22Rv1 (cell line): ENCODE results near the gene SLX4IP.

Experiments used
- H3K27ac ChIP-seq: fragments of 450-650 bp; 2 replicates; pipeline ENCODE4 v1.5.1; 2017
- CTCF ChIP-seq: fragments of 450-650 bp; IDR thresholded peaks from 2 replicates; pipeline ENCODE4 v1.5.1; 2017; ENCODE audit warnings: mild to moderate bottlenecking
- ZFX ChIP-seq: fragments of 450-650 bp; IDR thresholded peaks from 2 replicates; pipeline ENCODE4 v1.6.1; 2017; ENCODE audit warnings: antibody characterized with exemption, borderline replicate concordance

The SLX4IP gene

GRCh38 chr20:10654250-10654610, 219.1 kb downstream of the SLX4IP start:
- no peak overlapping the region for H3K27ac ChIP-seq
- no peak for TF ChIP-seq CTCF
- no peak for TF ChIP-seq ZFX

- TF ChIP-seq ZFX (no peak), CTCF (no peak)
- no peak overlapping the region for H3K27ac ChIP-seq
Observed at GRCh38 chr20:10654630-10655029, 219.5 kb downstream of the SLX4IP start.

GRCh38 chr20:10655720-10656669, 220.9 kb downstream of the SLX4IP start:
- H3K27ac ChIP-seq, result no peak overlapping the region
- TF ChIP-seq ZFX (no peak), CTCF (no peak)

GRCh38 chr20:10657453-10657852, 222.3 kb downstream of the SLX4IP start:
- no peak overlapping the region for H3K27ac ChIP-seq
- no peak for TF ChIP-seq ZFX
- no peak for TF ChIP-seq CTCF

GRCh38 chr20:10658051-10658823, 223.1 kb downstream of the SLX4IP start:
- H3K27ac ChIP-seq, result no peak overlapping the region
- no peak for TF ChIP-seq CTCF
- no peak for TF ChIP-seq ZFX

GRCh38 chr20:10658876-10659632, 223.9 kb downstream of the SLX4IP start:
- no peak overlapping the region for H3K27ac ChIP-seq
- TF ChIP-seq CTCF, result no peak
- no peak for TF ChIP-seq ZFX
